Measurements from ENCODE around the gene FRMD4A.

The FRMD4A gene

DNA sequence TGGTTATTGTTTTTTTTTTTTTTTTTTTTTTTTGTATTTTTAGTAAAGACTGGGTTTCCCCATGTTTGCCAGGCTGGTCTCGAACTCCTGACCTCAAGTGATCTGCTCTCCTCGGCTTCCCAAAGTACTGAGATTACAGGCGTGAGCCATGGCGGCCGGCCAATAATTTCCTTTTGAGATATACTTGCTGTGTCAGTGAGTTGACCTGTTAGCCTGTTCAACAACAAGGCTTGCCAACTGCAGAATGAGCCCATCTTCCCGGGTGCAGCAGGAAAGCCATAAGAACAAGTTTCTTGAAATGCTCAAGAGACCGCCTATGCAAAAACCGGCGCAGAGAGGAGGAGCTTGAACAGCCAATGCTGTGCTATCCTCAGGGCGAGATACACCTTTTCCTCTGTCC is 631.5 kb downstream of the FRMD4A start:
- TF ChIP-seq, protein P1, sequence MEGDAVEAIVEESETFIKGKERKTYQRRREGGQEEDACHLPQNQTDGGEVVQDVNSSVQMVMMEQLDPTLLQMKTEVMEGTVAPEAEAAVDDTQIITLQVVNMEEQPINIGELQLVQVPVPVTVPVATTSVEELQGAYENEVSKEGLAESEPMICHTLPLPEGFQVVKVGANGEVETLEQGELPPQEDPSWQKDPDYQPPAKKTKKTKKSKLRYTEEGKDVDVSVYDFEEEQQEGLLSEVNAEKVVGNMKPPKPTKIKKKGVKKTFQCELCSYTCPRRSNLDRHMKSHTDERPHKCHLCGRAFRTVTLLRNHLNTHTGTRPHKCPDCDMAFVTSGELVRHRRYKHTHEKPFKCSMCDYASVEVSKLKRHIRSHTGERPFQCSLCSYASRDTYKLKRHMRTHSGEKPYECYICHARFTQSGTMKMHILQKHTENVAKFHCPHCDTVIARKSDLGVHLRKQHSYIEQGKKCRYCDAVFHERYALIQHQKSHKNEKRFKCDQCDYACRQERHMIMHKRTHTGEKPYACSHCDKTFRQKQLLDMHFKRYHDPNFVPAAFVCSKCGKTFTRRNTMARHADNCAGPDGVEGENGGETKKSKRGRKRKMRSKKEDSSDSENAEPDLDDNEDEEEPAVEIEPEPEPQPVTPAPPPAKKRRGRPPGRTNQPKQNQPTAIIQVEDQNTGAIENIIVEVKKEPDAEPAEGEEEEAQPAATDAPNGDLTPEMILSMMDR (IDR thresholded peaks at IDR 0.05; ENCODE audit: insufficient read depth, missing control alignments), result no peak
- no peak for FAIRE-seq
- DNase-seq (ENCODE audit: insufficient read length, low spot score), result no peak

DNA sequence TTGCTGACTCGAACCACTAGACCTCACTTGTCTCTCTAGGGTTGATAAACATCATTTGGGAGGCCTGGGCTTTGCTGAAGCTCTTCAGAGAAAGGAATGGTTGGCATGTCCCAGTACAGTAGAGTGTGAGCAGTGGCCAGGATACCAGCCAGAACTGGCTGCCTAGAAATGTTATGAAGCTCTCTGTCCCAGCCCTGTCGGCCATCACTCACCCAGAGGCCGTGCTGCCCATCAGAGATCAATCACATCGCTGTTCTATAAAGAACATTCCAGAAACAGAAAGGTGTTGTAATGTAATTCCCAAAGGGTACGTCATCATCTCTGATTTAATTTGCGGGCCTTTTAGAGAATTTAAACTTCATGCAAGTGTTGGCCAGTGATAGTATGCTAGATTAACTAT is 632.5 kb downstream of the FRMD4A start:
- DNase-seq (ENCODE audit: insufficient read length, low spot score) (no peak), FAIRE-seq (no peak)
- TF ChIP-seq, protein P1 (IDR thresholded peaks at IDR 0.05; ENCODE audit: insufficient read depth, missing control alignments), result no peak

DNA sequence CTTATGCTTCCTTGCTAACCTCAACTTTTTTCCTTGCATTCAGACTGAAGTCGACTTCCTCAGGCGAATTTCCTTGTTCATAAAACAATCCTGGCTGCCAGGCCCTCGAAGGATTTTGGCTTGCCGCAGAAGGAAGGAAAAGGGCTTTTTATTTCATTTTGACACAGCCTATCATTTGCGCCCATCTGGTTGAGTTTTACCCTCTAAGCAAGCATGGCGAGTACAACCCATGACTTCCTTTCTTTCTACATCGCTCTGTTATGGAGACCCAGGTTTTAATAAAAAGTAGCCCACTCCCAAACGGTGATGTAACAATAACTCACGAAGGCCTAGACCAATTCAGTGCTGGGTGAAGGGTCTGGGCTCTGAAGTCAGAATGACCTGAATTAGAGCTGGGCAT is 634.7 kb downstream of the FRMD4A start:
- FAIRE-seq (no peak), DNase-seq (ENCODE audit: insufficient read length, low spot score) (no peak)
- TF ChIP-seq, protein P1 (IDR thresholded peaks at IDR 0.05; ENCODE audit: insufficient read depth, missing control alignments), result no peak

DNA sequence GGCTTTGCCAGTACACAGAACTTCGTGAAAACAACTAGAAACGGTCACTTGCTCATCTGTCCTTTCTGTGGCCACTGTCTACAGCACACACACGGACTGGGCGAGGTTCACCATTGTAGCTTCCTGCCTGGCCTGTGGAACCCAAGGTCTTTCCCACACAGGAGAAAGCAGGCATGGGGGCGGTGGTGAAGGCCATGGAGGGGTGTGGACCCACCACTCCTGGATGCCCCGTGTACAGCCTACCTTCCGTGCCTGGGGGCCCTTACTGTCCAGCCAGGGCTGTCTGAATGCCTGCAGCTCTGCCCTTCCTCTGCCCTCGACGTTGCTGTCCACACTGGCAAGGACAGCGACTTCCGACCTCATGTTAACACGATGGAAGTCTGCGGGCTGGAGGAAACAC is 635.1 kb downstream of the FRMD4A start:
- DNase-seq (ENCODE audit: insufficient read length, low spot score) (no peak), FAIRE-seq (no peak)
- TF ChIP-seq, protein P1 (IDR thresholded peaks at IDR 0.05; ENCODE audit: insufficient read depth, missing control alignments), result no peak

DNA sequence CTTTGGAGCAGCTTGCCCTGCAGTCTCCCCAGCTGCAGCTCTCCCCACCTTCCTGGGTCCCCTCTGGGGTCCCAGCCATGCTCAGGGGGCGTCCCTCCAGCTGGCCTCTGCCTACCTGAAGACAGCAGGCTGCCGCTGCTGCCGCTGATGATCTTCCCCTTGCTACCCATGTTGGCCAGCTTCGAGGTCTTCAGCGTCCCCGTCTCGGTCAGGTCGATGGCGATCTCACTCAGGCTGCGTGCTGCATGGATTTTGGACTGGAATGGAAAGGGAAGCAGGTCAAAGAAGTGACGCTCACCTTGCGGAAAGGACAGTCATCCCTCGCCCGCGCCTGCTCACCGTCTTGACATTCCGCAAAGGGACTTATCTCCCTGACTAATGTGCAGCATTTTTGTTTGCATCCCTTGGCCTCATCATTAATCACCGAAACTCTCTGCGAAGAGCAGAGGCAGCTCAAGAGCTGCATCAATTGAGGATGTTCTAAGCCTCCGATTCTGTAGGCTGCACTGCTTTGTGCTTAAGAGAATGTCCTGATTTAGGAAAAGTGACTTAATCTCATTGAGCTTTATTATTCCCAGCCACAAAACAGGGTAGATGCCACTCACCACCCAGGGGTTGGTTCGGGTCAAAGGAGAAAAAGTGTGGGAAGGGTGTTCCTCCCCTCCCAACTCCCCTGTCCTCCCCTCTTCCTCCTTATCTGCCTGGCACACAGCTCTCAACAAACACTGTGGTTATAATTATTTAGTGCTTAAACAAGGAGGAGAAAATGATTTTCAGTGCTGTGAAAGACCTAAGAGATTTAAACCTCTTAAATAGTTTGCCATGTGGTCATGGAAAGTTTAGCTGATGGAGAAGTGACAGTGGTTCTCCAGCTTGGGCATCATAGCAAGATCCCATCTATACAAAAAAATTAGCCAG is 636.7 kb downstream of the FRMD4A start:
- DNase-seq (ENCODE audit: insufficient read length, low spot score) (no peak), FAIRE-seq (no peak)
- TF ChIP-seq, protein P1 (IDR thresholded peaks at IDR 0.05; ENCODE audit: insufficient read depth, missing control alignments), result no peak

DNA sequence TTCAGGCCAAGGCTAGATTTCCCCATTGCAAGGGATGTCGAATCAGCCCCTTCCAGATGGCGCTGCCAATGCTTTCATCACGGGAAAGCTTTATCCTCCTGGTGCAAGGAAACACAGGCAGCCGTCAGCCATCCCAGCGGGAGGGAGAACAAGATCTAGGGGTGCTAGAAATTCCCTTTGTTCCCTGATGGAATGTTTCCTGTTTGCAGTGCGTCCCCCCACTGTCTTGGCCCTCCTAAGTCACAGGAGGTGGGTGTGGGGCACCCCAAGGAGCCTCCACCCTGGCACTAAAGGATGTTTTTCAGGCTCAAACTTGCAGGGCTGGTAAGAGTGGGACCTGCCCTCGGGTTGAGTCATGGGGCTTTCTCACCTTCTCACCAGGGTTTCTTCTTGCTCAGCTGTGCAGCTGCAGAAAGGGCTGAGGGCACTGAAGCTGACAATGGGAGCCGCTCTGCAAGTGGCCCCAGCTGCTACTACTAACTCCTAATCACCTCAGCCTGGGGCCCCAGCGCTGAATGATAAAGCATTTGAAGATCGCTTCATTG is 640.4 kb downstream of the FRMD4A start:
- DNase-seq (ENCODE audit: insufficient read length, low spot score), result no peak
- no peak for FAIRE-seq
- TF ChIP-seq, protein P1 (IDR thresholded peaks at IDR 0.05; ENCODE audit: insufficient read depth, missing control alignments), result no peak

DNA sequence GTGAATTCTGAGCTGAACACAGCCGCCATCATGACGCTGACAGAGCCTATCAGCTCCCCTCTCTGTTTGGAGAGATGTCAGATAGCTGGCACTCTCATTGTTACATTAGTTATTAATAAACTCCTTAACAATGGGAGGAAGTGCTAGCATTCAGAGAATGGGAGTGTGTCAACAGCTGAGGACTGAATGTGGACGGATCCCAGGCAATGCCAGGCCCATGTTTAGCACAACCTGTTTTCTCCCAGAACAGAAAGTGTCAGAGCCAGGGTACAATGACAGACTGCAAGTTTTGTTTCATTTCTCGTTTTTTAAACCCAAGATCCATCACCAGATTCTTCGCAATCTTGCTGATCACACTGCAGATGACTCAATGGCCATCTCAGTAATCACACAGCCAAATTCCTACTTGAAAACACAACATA is 644.4 kb downstream of the FRMD4A start:
- TF ChIP-seq, protein P1 (IDR thresholded peaks at IDR 0.05; ENCODE audit: insufficient read depth, missing control alignments), result no peak
- DNase-seq (ENCODE audit: insufficient read length, low spot score), result no peak
- FAIRE-seq, result no peak

Measured in D721Med (cell line).